Mucosa of stomach (tissue), 1 donor: ENCODE data around the gene GPC1.

Experiments used
- H3K27me3 ChIP-seq: one replicate; pipeline ENCODE4 v1.7.0; 2013; ENCODE audit warnings: mild to moderate bottlenecking, low read length; ENCODE audit not compliant: control insufficient read depth, insufficient read depth
- H3K36me3 ChIP-seq: one replicate; pipeline ENCODE4 v1.7.0; 2013; ENCODE audit warnings: low read length; ENCODE audit not compliant: control insufficient read depth, insufficient read depth
- H3K4me1 ChIP-seq: one replicate; pipeline ENCODE4 v1.7.0; 2013; ENCODE audit warnings: mild to moderate bottlenecking, low read length; ENCODE audit not compliant: control insufficient read depth, insufficient read depth
- H3K4me3 ChIP-seq: one replicate; pipeline ENCODE4 v1.7.0; 2013; ENCODE audit warnings: low read length
- H3K9ac ChIP-seq: one replicate; pipeline ENCODE4 v1.7.0; 2013; ENCODE audit warnings: mild to moderate bottlenecking, low read length, moderate library complexity
- H3K9me3 ChIP-seq: one replicate; pipeline ENCODE4 v1.7.0; 2013; ENCODE audit warnings: mild to moderate bottlenecking, low read length, moderate library complexity; ENCODE audit not compliant: control insufficient read depth
- donor health status: Pancreatic carcinoma.

GPC1 gene

GRCh38 chr2:240455272-240455646 is 19.8 kb downstream of the GPC1 start:
- Histone ChIP-seq H3K9me3 (no peaks in the 10 kb centered on the region), H3K4me1 (peaks cover 45% of the 10 kb centered on the region), H3K27me3 (peaks cover 51% of the 10 kb centered on the region), H3K4me3 (no peak overlapping the region), H3K9ac (no peak overlapping the region), H3K36me3 (no peaks in the 10 kb centered on the region)

- H3K9ac ChIP-seq = no peak overlapping the region
- peaks cover 41% of the 10 kb centered on the region for H3K4me1 ChIP-seq
- H3K36me3 ChIP-seq = no peaks in the 10 kb centered on the region
- no peaks in the 10 kb centered on the region for H3K9me3 ChIP-seq
- peaks cover 49% of the 10 kb centered on the region for H3K27me3 ChIP-seq
- H3K4me3 ChIP-seq = no peak overlapping the region
Measured at GRCh38 chr2:240455647-240456446, 20.4 kb downstream of the GPC1 start.

DNA sequence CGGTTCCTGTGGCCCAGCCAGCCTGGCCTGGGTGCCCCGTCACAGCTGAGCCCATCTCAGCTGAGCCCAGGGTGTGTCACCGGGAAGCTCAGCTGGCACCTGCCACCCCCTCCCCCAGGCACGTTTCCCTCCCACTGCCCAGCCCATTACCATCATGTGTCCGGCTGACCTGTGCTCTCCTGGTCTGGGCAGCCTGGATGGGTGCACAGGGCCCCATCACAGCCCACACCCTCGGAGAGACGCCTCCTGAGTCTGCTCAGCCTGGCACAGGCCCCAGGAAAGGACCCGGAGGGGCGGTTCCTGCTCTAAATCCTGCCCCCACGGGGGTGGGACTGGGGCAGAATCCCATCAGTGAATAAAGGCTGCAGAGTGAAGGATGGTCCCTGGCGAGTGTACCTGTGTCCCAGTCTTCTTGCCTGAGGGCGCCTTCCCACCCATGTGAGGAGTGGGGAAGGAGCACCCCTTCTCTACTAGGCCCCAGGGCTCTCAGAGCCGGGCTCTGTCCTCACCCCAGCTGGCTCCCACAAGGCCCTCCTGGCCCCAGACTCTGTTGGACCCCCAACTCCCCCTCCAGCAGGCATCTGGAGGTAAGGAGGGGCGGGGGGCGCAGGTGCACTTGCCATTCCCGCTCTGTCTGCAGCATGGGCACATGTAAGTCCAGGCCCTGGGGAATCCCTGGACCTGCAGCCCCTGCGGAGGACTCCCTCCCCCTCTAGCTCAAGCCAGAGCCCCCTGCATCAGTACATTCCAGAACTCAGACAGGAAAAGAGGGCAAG is 21.2 kb downstream of the GPC1 start:
- Histone ChIP-seq H3K4me3 (no peak overlapping the region), H3K36me3 (no peaks in the 10 kb centered on the region), H3K27me3 (peaks cover 44% of the 10 kb centered on the region), H3K9ac (no peak overlapping the region), H3K4me1 (peaks cover 40% of the 10 kb centered on the region), H3K9me3 (no peaks in the 10 kb centered on the region)

DNA sequence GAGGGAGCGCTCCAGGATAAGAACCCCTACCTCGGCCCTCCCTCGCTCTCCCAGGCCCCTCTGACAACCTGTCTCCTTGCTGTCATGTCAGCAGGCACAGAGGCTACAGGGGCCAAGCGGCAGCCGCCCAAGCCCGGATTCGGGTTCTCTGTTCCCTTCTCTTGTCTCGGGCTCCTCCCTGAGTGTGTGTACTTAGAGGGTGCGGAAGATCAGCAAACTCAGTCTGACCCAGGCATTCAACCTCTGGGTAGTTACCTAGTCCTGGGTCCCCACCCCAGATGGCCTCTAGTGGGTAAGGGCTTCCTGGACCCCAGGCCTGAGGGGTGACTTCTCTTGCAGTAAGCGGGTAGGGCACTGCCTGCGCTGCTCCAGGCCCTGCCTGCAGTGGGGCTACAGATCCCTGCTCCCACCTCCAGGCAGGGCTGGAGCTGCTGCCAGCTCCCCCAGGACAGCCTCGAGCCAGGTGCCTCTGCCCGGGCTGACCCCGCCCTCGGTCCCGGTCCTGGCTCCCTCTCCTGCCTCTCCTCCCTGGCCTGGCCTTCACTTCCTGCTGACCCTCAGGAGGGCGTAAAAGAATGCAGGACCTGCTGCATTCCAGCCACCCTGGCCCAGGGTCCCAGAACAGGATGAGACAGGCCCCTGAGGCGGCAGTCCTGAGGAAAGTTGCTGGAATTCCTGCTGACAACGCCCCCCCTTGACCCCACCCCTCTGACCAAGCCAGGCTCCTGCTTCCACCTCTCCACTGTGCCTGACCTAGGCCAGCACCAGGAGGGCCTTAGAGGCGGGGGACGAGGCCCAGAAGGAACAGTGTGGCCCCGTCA is 22.0 kb downstream of the GPC1 start:
- H3K9me3 ChIP-seq = no peaks in the 10 kb centered on the region
- H3K36me3 ChIP-seq = no peaks in the 10 kb centered on the region
- H3K4me1 ChIP-seq = peaks cover 32% of the 10 kb centered on the region
- H3K27me3 ChIP-seq = peaks cover 36% of the 10 kb centered on the region
- H3K9ac ChIP-seq = no peak overlapping the region
- H3K4me3 ChIP-seq = no peak overlapping the region

DNA sequence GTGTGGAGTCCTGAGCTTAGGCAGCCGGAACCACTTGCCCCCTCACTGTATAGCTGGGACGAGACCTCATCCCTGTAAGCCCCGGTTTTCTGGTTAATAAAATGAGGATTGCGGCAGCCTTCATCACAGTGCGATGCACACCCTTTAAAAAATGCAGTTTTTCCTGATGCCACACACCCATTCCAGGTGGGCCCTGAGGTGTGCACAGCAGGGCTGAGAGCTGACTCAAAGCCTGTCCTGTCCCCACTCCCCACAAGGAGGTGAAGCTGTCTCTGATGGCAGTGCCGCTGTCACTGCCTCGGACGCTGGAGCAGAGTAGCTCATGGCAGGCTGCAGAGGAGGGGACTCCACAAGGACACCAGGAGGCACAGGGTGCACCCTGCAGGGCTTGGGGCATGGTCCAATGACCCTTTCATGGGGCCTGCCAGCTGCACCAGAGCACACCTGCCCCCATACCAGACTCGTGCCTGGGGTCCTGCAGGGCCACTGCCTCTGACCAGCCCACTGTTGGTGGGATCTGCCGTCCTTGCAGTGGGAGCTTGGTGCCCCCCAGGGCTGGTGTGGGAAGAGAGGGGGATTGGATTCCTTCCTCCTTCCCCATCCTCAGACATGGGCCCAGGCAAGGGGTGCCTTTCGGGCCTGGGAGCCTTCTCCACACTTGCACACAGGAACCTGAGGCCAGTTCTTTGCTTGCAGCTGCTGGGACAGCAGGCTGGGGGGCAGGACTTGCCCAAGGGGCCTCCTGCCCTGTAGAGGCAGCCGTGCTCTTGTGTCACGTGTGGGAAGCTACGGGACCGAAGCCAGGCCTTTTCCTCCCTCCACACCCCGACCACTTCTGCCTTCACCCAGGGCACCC is 22.8 kb downstream of the GPC1 start:
- Histone ChIP-seq H3K36me3 (no peaks in the 10 kb centered on the region), H3K9ac (no peak overlapping the region), H3K9me3 (no peaks in the 10 kb centered on the region), H3K4me3 (no peak overlapping the region), H3K27me3 (peaks cover 36% of the 10 kb centered on the region), H3K4me1 (peaks cover 32% of the 10 kb centered on the region)

GRCh38 chr2:240458900-240459391 is 23.5 kb downstream of the GPC1 start:
- Histone ChIP-seq H3K4me1 (peaks cover 32% of the 10 kb centered on the region), H3K9ac (no peak overlapping the region), H3K27me3 (peaks cover 32% of the 10 kb centered on the region), H3K4me3 (no peak overlapping the region), H3K9me3 (no peaks in the 10 kb centered on the region), H3K36me3 (no peaks in the 10 kb centered on the region)

- Histone ChIP-seq H3K4me1 (peaks cover 32% of the 10 kb centered on the region), H3K9me3 (no peaks in the 10 kb centered on the region), H3K4me3 (no peak overlapping the region), H3K9ac (no peak overlapping the region), H3K27me3 (peaks cover 25% of the 10 kb centered on the region), H3K36me3 (no peaks in the 10 kb centered on the region)
Measured at GRCh38 chr2:240459401-240460252, 24.2 kb downstream of the GPC1 start.

DNA sequence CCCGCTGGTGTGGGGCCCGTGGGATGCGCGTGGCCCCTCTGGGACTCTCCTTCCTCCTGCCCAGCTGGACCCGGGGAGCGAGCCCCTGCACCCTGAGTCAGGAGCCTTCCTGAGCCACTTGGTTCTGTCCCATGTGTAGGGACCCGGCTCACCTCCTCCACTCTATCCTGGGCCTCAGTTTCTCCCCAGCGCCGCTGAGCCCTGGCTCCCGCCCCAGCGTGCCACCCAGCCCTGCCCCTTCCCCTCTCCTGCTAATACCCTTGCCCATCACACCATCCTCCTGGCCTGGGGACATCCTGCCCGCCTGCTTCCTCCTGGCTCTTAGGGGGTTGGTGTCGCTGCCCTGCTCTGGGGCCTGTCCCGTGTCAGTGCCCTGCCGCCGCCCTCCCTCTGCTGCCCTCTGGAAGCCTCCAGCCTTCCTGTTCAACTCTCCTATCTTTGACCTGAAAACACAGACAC is 24.8 kb downstream of the GPC1 start:
- Histone ChIP-seq H3K9me3 (no peaks in the 10 kb centered on the region), H3K9ac (no peak overlapping the region), H3K4me1 (peaks cover 30% of the 10 kb centered on the region), H3K4me3 (no peak overlapping the region), H3K27me3 (peaks cover 19% of the 10 kb centered on the region), H3K36me3 (no peaks in the 10 kb centered on the region)

GRCh38 chr2:240460781-240461431 is 25.4 kb downstream of the GPC1 start:
- no peak overlapping the region for H3K9ac ChIP-seq
- H3K9me3 ChIP-seq = no peaks in the 10 kb centered on the region
- H3K27me3 ChIP-seq = peaks cover 13% of the 10 kb centered on the region
- no peaks in the 10 kb centered on the region for H3K36me3 ChIP-seq
- peaks cover 26% of the 10 kb centered on the region for H3K4me1 ChIP-seq
- no peak overlapping the region for H3K4me3 ChIP-seq

GRCh38 chr2:240461471-240462072 is 26.1 kb downstream of the GPC1 start:
- Histone ChIP-seq H3K4me1 (peaks cover 20% of the 10 kb centered on the region), H3K27me3 (peaks cover 6% of the 10 kb centered on the region), H3K4me3 (no peak overlapping the region), H3K9me3 (no peaks in the 10 kb centered on the region), H3K36me3 (no peaks in the 10 kb centered on the region), H3K9ac (no peak overlapping the region)
